K562 (cell line): Measurements from ENCODE around the gene IMPA2. TPM values are rescaled to one million over a fixed set of nuclear protein-coding genes. Genes with fewer than 3 reads are reported as not detected.
A peak's percentile ranks its signal among the peaks of the same experiment; 100 is the strongest.

ENCODE experiments used
- ATAC-seq: fragments of 200-7000 bp; cut with Tn5 transposase; 3 replicates; pipeline ENCODE4 v1.9.1; 2020; ENCODE audit warnings: moderate library complexity
- BruUV-seq: library from RNA; stranded (reverse); fragments of 400-500 nt; replicated peaks from 2 replicates; lab custom pipeline; 2021; lab: Mats Ljungman, UMichigan
- CTCF ChIA-PET: fragments of 300-600 bp; formaldehyde crosslinking; extraction: SDS; loops from one replicate; lab custom pipeline; 2021; ENCODE audit warnings: low intra/inter-chr PET ratio; lab: Yijun Ruan, JAX
- POLR2A ChIA-PET: fragments of 300-600, 350-650 bp; sonication (Branson Sonifier 250); formaldehyde crosslinking; extraction: SDS; loops from one replicate; lab custom pipeline; 2021; ENCODE audit warnings: antibody characterized with exemption, inconsistent platforms; lab: Yijun Ruan, JAX
- DNase-seq, 4 experiments: peaks; one replicate each; pipeline versions ENCODE4 v3.0.0 to v3.0.0-alpha.2; 2011 to 2018; ENCODE audit warnings: low spot score in 3 of 4, mixed read lengths in 3 of 4; ENCODE audit errors: extremely low read depth in 1 of 4
- FAIRE-seq: peaks from 2 replicates; lab custom pipeline; 2011; peaks lifted over from hg19 to GRCh38; lab: Jason Lieb, UNC
- H2AFZ ChIP-seq: 2 replicates; pipeline ENCODE4 v1.6.0; 2011; ENCODE audit warnings: low read depth, low read length, control low read depth, inconsistent platforms
- H3K27ac ChIP-seq: fragments of 200-600 bp; 3 replicates; pipeline ENCODE4 v1.8.0; 2011; ENCODE audit warnings: low read depth, mild to moderate bottlenecking, control low read depth, inconsistent platforms, low read length, moderate library complexity, mixed read lengths; ENCODE audit errors: extremely low read depth
- H3K27me3 ChIP-seq, 2 experiments: fragments of 300-600 bp in 1 of 2; 2 replicates in 1 of 2; 3 replicates in 1 of 2; pipeline versions ENCODE4 v1.6.0 to v1.8.0; 2011; ENCODE audit warnings: inconsistent platforms in 2 of 2, low read length in 2 of 2, mild to moderate bottlenecking in 1 of 2, mixed read lengths in 1 of 2, moderate library complexity in 1 of 2; ENCODE audit not compliant: control insufficient read depth in 2 of 2, insufficient read depth in 2 of 2
- H3K36me3 ChIP-seq: fragments of 300-600 bp; 3 replicates; pipeline ENCODE4 v1.8.0; 2011; ENCODE audit warnings: mild to moderate bottlenecking, low read length, inconsistent platforms; ENCODE audit not compliant: control insufficient read depth, insufficient read depth
- H3K4me1 ChIP-seq, 2 experiments: fragments of 200-600 bp in 1 of 2; replicated peaks in 1 of 2; 2 replicates in 1 of 2; 3 replicates in 1 of 2; pipeline versions ENCODE4 v1.5.1 to v1.8.0; 2011; ENCODE audit warnings: inconsistent platforms in 2 of 2, low read length in 2 of 2, mild to moderate bottlenecking in 1 of 2, mixed read lengths in 1 of 2, moderate library complexity in 1 of 2; ENCODE audit not compliant: control insufficient read depth in 2 of 2, insufficient read depth in 2 of 2
- H3K4me2 ChIP-seq: 2 replicates; pipeline ENCODE4 v1.6.1; 2011; ENCODE audit warnings: low read length, control low read depth, inconsistent platforms, mixed read lengths; ENCODE audit not compliant: insufficient read depth
- H3K4me3 ChIP-seq: fragments of 200-600 bp; sonication (generic), shearing (Covaris generic); 2 replicates; pipeline ENCODE4 v1.5.1; 2016; ENCODE audit warnings: control low read depth, inconsistent platforms
- H3K79me2 ChIP-seq: fragments of 200-600 bp; 3 replicates; pipeline ENCODE4 v1.8.0; 2011; ENCODE audit warnings: low read length, inconsistent platforms; ENCODE audit not compliant: control insufficient read depth, insufficient read depth
- H3K9ac ChIP-seq, 2 experiments: 2 replicates each; pipeline versions ENCODE4 v1.6.0 to v1.6.1; 2011; ENCODE audit warnings: low read depth in 2 of 2, low read length in 2 of 2, control low read depth in 1 of 2, inconsistent platforms in 1 of 2, mild to moderate bottlenecking in 1 of 2, mixed read lengths in 1 of 2; ENCODE audit not compliant: insufficient read depth in 1 of 2
- H3K9me1 ChIP-seq: one replicate; pipeline ENCODE4 v1.6.0; 2011; ENCODE audit warnings: inconsistent platforms, mild to moderate bottlenecking, low read length, moderate library complexity; ENCODE audit not compliant: control insufficient read depth, insufficient read depth
- H3K9me3 ChIP-seq: replicated peaks from 2 replicates; pipeline ENCODE4 v1.5.1; 2011; ENCODE audit warnings: low read depth, low read length, inconsistent platforms; ENCODE audit not compliant: control insufficient read depth, insufficient read depth
- H4K20me1 ChIP-seq: replicated peaks from 2 replicates; pipeline ENCODE4 v1.6.1; 2011; ENCODE audit warnings: low read length, inconsistent platforms, mixed read lengths; ENCODE audit not compliant: control insufficient read depth, insufficient read depth
- CTCF ChIP-seq, 3 experiments: IDR thresholded peaks in 2 of 3; conservative IDR thresholded peaks in 1 of 3; 2 replicates each; pipeline ENCODE4 v1.5.1; 2011 to 2012; ENCODE audit warnings: low read length in 3 of 3, mild to moderate bottlenecking in 3 of 3, control low read depth in 2 of 3, improper control_type of control experiment in 1 of 3, inconsistent platforms in 1 of 3, low read depth in 1 of 3, mixed read lengths in 1 of 3, moderate library complexity in 1 of 3; ENCODE audit not compliant: insufficient read depth in 2 of 3
- RAD21 ChIP-seq, 2 experiments: fragments of 250-450 bp in 1 of 2; fragments of 450-650 bp in 1 of 2; sonication (Bioruptor Pico) in 1 of 2; formaldehyde crosslinking in 1 of 2; IDR thresholded peaks in 1 of 2; conservative IDR thresholded peaks in 1 of 2; 2 replicates each; pipeline versions ENCODE4 v1.4.0 to v1.8.0; 2020 to 2022; ENCODE audit warnings: mild to moderate bottlenecking in 2 of 2, moderate library complexity in 1 of 2
- SMARCA4 ChIP-seq: fragments of 450-650 bp; IDR thresholded peaks from 2 replicates; pipeline ENCODE4 v1.6.1; 2016
- SMARCA5 ChIP-seq: fragments of 450-650 bp; IDR thresholded peaks from 2 replicates; pipeline ENCODE4 v1.6.1; 2016
- VEZF1 ChIP-seq: fragments of 200-800 bp; sonication (Bioruptor generic); IDR thresholded peaks from 2 replicates; pipeline ENCODE4 v1.6.1; 2017; ENCODE audit warnings: missing genetic modification characterization, missing compliant biosample characterization
- WGBS: fragments of 100-300 bp; shearing (Covaris generic); methylation state at CpG from one replicate; pipeline ENCODE4 v1.1.6; 2016; ENCODE audit warnings: low coverage, mixed read lengths; ENCODE audit not compliant: insufficient coverage; ENCODE audit errors: missing lambda C conversion rate; 5-methylcytosine and 5-hydroxymethylcytosine counted together
- in situ Hi-C: fragments of 300-500 bp; cut with MboI; formaldehyde crosslinking; loops from 4 replicates; pipeline ENCODE4 v1.15.0; 2018; ENCODE audit warnings: inconsistent platforms, mixed read lengths
- intact Hi-C: fragments of 100-400 bp; cut with micrococcal nuclease; formaldehyde crosslinking; loops from 2 replicates; pipeline ENCODE4 v1.14.2; 2022
- polyA plus RNA-seq, 8 experiments: library from polyadenylated mRNA; depleted of rRNA in 4 of 8; stranded (reverse) in 5 of 8; unstranded in 3 of 8; fragments of >200 nt; fragmentation: Nextera tagmentation in 2 of 8; fragmentation: Illumina TruSeq in 1 of 8; extraction: Ambion mirVana in 2 of 8; extraction: Trizol in 1 of 8; gene quantifications; 2 replicates each; pipeline versions ENCODE4 v1.2.1 to v1.2.3, GENCODE V29; 2011 to 2014; ENCODE audit warnings: inconsistent platforms in 1 of 8, missing spikeins in 1 of 8
- total RNA-seq, 7 experiments: library from RNA; depleted of rRNA in 6 of 7; stranded (reverse); fragments of >200 nt in 6 of 7; fragmentation: Illumina TruSeq in 2 of 7; extraction: Trizol in 2 of 7; gene quantifications; 2 replicates each; pipeline versions ENCODE4 v1.2.1 to v1.2.3, GENCODE V29; 2011 to 2021; ENCODE audit warnings: low replicate concordance in 1 of 7

The IMPA2 gene
- total and polyA plus RNA-seq, 9 of the 15 experiments (the other 6 are each of a cell fraction or from before 2014, with no cell fraction given), result 0.62 to 11.3 (median 5.7) TPM

GRCh38 chr18:12046751-12047335 lies 65.5 kb downstream of the IMPA2 start:
- Histone ChIP-seq H3K9me3 (no peaks in the 10 kb centered on the region), H3K4me1 (peaks cover 0 to 5% of the 10 kb centered on the region in 2 experiments; a peak in 2 of 5 replicates), H3K4me3 (no peak overlapping the region), H3K27me3 (peaks cover 2 to 24% of the 10 kb centered on the region in 2 experiments; a peak in 3 of 5 replicates), H3K36me3 (no peaks in the 10 kb centered on the region), H3K9me1 (no peaks in the 10 kb centered on the region), H2AFZ (no peak overlapping the region), H4K20me1 (no peaks in the 10 kb centered on the region; the same call in 1 of the 2 replicates), H3K79me2 (no peaks in the 10 kb centered on the region), H3K27ac (no peak overlapping the region), H3K9ac (no peak overlapping the region), H3K4me2 (no peak overlapping the region)
- no peak for FAIRE-seq
- no peak for DNase-seq
- TF ChIP-seq CTCF (IDR thresholded peaks at IDR 0.05 in 2 of 3, conservative IDR thresholded peaks at IDR 0.05 in 1 of 3; ENCODE audit: insufficient read depth in 2 of 3, low read depth in 1 of 3, low read length in 3 of 3), result peak in 1 of 3 experiments; percentile 42; a peak in 2 of 6 replicates
- TF ChIP-seq RAD21 (CRISPR knock-in tag; conservative IDR thresholded peaks at IDR 0.05 in 1 of 2, IDR thresholded peaks at IDR 0.05 in 1 of 2), result peak in 1 of 2 experiments; percentile 22; a peak in 1 of 4 replicates
- no peak for TF ChIP-seq SMARCA4
- no peak for TF ChIP-seq VEZF1 (CRISPR knock-in tag)
- TF ChIP-seq SMARCA5, result no peak
- peak; percentile 62 for ATAC-seq
- BruUV-seq, result no TSS peak
- ChIA-PET POLR2A (no interaction called here), CTCF (no interaction called here)
- in situ Hi-C loops (no loop called here), intact Hi-C loops (no loop called here)
- 2% methylated on average over 11 of the region's 12 CpGs for WGBS
